A673 (cell line): ENCODE measurements around the gene GSTM1.

Experiments used
- CTCF ChIP-seq: fragments of 300-800, 200-600 bp; sonication (generic); conservative IDR thresholded peaks from 2 replicates; pipeline ENCODE4 v1.5.1; 2017; ENCODE audit warnings: low read depth, mild to moderate bottlenecking, antibody characterized with exemption, low read length, moderate library complexity, mixed read lengths
- EZH2 ChIP-seq: fragments of 200-600 bp; sonication (generic); IDR thresholded peaks from 2 replicates; pipeline ENCODE4 v1.6.1; 2017; ENCODE audit warnings: borderline replicate concordance, low read depth, mild to moderate bottlenecking, mixed read lengths, antibody characterized with exemption, low read length; ENCODE audit not compliant: poor library complexity, severe bottlenecking

GRCh38 chr1:109716121-109716520 lies 28.5 kb downstream of the GSTM1 start:
- TF ChIP-seq EZH2 (no peak), CTCF (no peak)
